Adrenal gland (tissue), 5 donors: ENCODE measurements around the gene FXYD4.

ENCODE experiments used
- CTCF ChIP-seq, 6 experiments: fragments of 450-650 bp in 4 of 6; fragments of 200-600 bp in 2 of 6; sonication (generic) in 1 of 6; IDR thresholded peaks; 1 replicate in 5 of 6; 2 replicates in 1 of 6; pipeline versions ENCODE4 v1.5.1 to v1.8.0; 2016 to 2021; ENCODE audit warnings: antibody characterized with exemption in 6 of 6, mild to moderate bottlenecking in 2 of 6, moderate library complexity in 1 of 6
- POLR2A ChIP-seq, 2 donors: fragments of 450-650 bp; IDR thresholded peaks; one replicate each; pipeline ENCODE4 v1.6.1; 2017; ENCODE audit warnings: antibody characterized with exemption in 2 of 2, mild to moderate bottlenecking in 2 of 2, moderate library complexity in 1 of 2
- donor health status: DM: no; HTN: no; CAD: no.

DNA sequence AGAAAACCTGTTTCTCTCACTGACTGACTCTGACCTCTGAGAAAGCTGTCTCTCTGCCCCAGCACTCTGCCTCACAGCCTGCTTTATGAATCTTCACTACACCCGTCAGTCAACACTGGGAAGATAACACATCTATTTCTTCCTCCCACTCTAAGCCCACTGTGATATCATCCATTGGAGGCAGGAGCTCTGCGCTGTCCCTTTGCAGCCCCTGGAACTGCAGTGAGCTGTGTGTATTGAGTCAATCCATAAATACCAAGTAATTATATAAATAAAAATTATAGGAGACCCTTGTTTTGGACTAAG, 17.2 kb upstream of the FXYD4 start:
- TF ChIP-seq CTCF (IDR thresholded peaks at IDR 0.05) (no peak), POLR2A (IDR thresholded peaks at IDR 0.05) (no peak)
